ENCODE data around the gene BRIP1.
"Not testable (repeated sequence)": the region's sequence is repeated elsewhere in the genome, so short reads cannot be mapped to it uniquely, and the experiment has no call there.

BRIP1 gene

DNA sequence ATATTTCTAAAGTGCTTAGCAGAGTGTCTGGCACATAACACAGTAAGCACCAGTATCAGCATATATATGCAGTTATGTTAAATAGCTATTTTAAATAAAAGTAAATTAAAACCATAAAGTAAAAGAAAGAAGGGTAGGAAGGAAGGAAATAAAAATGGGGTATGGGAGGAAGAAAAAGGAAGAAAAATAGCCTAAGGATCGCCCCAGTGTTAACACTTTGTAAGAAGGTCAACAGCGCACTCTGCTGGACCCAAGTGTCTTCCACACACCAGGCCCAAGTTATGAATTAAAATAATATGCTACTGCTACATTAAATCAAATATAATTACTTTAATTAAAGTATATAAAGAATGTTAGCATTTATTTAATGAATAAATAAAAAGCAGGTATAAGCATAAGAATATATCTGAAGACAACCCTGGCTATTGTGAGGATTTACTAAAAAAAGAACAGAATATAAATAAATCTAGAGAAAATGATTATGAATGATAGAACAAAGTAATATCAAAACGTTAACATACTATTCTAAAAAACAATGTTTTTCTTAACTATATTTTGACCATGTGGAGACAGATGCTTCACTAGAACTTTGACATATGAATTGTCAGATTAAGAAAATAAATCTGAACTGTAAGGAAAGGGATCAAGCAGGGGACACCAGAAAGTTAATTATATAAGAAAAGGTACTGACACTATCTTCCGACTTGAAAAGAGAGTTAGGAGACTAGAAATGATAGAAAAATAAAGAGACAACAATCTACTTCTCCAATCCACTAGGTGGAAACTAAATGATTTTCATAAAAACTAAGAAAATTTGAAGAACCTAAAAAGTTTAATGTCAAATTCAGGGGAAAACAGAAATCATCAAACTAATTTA, 25.9 kb downstream of the BRIP1 start:
- DNase-seq (ENCODE audit: insufficient read length): no peak
- no peak for TF ChIP-seq POLR2A (IDR thresholded peaks at IDR 0.05; ENCODE audit: low read depth, low read length)
- no peak for TF ChIP-seq POLR2AphosphoS5 (IDR thresholded peaks at IDR 0.05; ENCODE audit: low read depth, low read length)
- no peak for TF ChIP-seq TAF1 (IDR thresholded peaks at IDR 0.05; ENCODE audit: borderline replicate concordance, low read depth, low read length)
- peak; percentile 50 for FAIRE-seq

DNA sequence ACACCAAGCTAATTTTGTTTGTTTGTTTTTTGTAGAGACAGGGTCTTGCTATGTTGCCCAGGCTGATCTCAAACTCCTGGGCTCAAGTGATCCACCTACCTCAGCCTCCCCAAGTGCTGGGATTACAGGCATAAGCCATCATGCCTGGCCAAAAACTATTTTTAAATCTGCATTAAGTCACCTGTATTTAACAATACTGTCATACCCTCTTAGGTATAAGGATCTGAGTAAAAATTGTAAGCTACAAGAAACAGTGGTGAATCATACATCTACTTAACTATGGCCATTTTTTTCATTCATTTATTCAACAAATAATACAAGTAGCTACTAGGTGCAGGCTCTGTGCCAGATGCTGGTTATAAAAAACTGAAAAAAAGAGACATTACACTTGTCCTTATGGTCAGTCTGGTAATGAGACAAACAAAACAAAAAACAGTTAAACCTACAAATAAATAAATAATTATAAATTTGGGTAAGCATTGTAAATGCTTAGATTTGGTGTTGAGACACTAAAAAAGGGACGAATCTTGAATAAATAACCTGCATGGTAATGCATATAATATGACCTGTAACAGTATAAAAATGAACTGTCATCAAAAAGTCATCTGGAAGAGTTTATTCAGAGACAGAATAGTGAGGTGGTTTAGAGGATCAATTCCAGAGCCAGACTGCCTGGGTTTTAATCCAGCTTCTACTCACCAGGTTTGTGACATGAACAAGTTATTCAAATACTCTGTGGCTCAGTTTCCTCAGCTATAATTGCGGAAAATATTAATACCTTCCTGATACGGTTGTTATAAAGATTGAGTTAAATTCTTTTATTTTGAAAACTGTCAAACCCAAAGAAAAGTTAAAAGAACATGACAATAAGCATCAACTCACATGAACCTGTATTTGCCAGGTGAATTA, 26.8 kb downstream of the BRIP1 start:
- TF ChIP-seq POLR2A (IDR thresholded peaks at IDR 0.05; ENCODE audit: low read depth, low read length) (no peak), POLR2AphosphoS5 (IDR thresholded peaks at IDR 0.05; ENCODE audit: low read depth, low read length) (no peak), TAF1 (IDR thresholded peaks at IDR 0.05; ENCODE audit: borderline replicate concordance, low read depth, low read length) (no peak)
- FAIRE-seq: no peak
- DNase-seq (ENCODE audit: insufficient read length): no peak

DNA sequence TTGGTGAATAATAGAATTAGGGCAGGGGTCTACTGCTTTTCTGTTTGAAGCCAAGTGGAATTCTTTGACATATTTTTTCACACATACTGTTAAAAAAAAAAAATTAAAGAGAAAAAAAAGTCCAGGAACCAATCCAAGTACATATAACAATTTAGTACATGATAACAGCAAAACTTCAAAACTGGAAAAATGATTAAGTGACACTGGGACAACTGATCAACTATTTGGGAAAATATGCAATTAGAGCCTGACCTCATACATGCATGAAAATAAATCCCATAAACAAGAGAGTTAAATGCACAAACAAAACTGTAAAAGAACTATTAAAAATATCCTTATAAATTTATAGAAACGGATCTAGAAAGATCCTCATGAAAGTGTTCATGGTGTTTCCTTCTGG, 27.7 kb downstream of the BRIP1 start:
- no peak for TF ChIP-seq TAF1 (IDR thresholded peaks at IDR 0.05; ENCODE audit: borderline replicate concordance, low read depth, low read length)
- FAIRE-seq (no peak), DNase-seq (ENCODE audit: insufficient read length) (no peak)

DNA sequence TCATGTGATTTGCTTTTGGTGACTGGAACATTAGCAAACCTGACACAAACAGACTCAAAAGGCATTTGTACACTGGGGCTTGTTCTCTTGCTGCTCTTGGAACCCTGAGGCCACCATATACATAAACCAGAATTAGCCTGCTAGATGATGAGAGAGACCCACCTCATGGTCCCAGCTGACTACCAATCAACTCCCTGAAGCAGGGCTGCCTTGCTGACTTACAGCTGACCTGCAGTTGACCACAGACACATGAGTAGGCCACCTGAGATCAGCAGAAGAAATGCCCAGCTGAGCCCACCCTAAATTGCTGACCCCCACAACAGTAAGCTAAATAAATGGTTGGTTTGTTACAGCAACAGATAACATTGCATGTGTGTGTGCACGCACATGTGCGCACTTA, 28.7 kb downstream of the BRIP1 start:
- FAIRE-seq: no peak
- TF ChIP-seq POLR2A (IDR thresholded peaks at IDR 0.05; ENCODE audit: low read depth, low read length) (no peak), POLR2AphosphoS5 (IDR thresholded peaks at IDR 0.05; ENCODE audit: low read depth, low read length) (no peak), TAF1 (IDR thresholded peaks at IDR 0.05; ENCODE audit: borderline replicate concordance, low read depth, low read length) (no peak)
- no peak for DNase-seq (ENCODE audit: insufficient read length)

DNA sequence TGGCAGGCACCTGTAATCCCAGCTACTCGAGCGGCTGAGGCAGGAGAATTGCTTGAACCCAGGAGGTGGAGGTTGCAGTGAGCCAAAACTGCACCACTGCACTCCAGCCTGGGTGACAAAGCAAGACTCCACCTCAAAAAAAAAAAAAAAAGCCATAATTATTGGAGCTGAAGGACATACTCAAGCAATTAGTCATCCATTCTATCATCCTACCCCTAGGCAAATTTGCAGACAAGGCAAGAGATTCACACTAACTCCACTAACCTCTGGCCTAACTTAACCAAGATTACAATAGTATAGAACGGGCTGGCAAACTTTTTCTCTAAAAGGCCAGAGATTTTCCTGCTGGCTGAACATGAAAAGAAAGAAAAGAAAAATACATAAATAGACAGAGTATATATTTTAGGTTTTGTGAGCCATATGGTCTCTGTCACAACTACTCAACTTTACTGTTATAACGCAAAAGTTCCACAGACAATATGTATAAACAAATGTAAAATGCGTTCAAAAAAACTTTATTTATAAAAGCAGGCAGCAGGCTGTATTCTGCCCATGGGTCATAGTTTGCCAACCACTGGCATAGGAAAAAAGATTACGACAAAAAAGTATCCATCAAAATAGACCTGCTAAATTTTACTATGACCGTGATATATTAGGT, 29.7 kb downstream of the BRIP1 start:
- TF ChIP-seq TAF1 (IDR thresholded peaks at IDR 0.05; ENCODE audit: borderline replicate concordance, low read depth, low read length) (no peak), POLR2A (IDR thresholded peaks at IDR 0.05; ENCODE audit: low read depth, low read length) (no peak), POLR2AphosphoS5 (IDR thresholded peaks at IDR 0.05; ENCODE audit: low read depth, low read length) (no peak)
- no peak for FAIRE-seq
- DNase-seq (ENCODE audit: insufficient read length): no peak

DNA sequence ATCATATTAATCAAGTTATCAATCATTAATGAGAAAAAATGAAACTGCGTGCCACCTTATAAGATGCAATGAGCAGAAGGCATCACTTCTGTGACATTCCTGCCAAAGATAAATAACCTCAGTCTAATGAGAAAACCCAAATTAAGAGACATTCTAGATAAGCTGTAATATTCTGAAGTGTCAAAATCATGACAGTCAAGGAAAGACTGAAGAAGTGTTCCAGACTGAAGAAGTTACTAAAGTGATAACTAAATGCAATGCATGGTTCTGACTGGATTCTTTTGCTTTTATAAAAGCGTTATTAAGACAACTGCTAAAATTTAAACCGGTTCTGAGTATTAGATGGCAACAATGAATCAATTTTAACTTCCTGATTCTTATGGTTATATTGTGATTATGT, 30.9 kb downstream of the BRIP1 start:
- TF ChIP-seq TAF1 (IDR thresholded peaks at IDR 0.05; ENCODE audit: borderline replicate concordance, low read depth, low read length): no peak
- TF ChIP-seq POLR2AphosphoS5 (IDR thresholded peaks at IDR 0.05; ENCODE audit: low read depth, low read length): no peak
- no peak for TF ChIP-seq POLR2A (IDR thresholded peaks at IDR 0.05; ENCODE audit: low read depth, low read length)
- DNase-seq (ENCODE audit: insufficient read length) (no peak), FAIRE-seq (no peak)

DNA sequence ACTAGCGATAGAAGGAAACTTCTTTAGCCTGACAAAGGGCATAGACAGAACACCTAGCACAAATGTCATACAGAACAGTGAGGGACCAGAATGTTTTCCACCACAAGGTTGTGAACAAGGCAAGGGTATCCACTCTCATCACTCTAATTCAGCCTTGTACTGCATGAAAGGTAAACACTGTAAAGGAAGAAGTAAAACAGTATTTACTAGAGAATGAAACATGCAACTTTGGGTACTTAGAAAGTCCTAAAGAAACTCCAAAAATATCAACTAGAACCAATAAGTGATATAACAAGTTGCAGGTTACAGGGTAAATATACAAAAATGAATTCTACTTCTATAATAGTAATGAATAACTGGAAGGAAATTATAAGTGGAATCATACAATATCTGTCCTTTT, 32.2 kb downstream of the BRIP1 start:
- TF ChIP-seq TAF1 (IDR thresholded peaks at IDR 0.05; ENCODE audit: borderline replicate concordance, low read depth, low read length) (no peak), POLR2A (IDR thresholded peaks at IDR 0.05; ENCODE audit: low read depth, low read length) (no peak), POLR2AphosphoS5 (IDR thresholded peaks at IDR 0.05; ENCODE audit: low read depth, low read length) (no peak)
- no peak for FAIRE-seq
- DNase-seq (ENCODE audit: insufficient read length): no peak

DNA sequence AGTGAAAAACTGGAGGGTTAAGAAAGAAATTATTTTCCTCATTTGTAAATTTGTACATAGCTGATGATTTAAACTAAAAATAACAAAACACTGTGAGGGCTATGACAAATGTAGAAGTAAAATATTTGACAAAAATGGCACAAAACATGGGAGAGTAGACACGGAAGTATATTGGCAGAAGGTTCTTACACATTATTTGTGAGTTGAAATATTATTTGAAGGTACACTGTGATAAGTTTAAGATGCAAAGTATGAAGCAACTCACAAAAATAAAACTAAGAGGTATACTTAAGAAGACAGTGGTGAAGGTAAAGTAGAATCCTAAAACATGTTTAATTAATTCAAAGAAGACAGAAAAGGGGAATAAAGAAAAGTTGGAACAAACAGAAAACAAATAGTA, 34.6 kb downstream of the BRIP1 start:
- no peak for TF ChIP-seq POLR2A (IDR thresholded peaks at IDR 0.05; ENCODE audit: low read depth, low read length)
- TF ChIP-seq TAF1 (IDR thresholded peaks at IDR 0.05; ENCODE audit: borderline replicate concordance, low read depth, low read length): no peak
- no peak for TF ChIP-seq POLR2AphosphoS5 (IDR thresholded peaks at IDR 0.05; ENCODE audit: low read depth, low read length)
- no peak for DNase-seq (ENCODE audit: insufficient read length)
- FAIRE-seq: no peak

DNA sequence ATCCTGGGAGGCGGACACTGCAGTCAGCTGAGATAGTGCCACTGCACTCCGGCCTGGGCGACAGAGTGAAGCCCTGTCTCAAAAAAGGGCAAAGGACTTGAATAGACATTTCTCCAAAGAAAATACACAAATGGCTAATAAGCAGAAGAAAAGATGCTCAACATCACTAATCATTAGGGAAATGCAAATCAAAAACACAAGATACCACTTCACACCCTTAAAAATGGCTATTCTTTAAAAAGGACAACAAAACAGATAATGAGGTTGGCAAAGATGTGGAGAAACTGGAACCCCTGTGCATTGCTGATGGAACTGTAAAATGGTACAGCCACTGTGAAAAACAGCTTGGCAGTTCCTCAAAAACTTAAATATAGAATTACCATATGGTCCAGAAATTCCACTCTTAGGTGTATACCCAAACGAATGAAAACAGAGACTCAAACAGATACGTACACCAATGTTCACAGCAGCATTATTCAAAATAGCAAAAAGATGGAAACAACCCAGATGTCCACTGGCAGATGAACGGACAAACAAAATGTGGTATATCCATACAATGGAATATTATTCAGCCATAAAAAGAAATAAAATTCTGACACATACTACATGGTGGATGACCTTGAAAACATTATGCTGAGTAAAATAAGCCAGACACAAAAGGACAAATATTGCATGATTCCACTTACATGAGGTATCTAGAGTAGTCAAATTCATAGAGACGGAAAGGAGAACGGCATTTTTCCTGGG, 35.5 kb downstream of the BRIP1 start:
- DNase-seq (ENCODE audit: insufficient read length): no peak
- TF ChIP-seq POLR2A (IDR thresholded peaks at IDR 0.05; ENCODE audit: low read depth, low read length) (no peak), TAF1 (IDR thresholded peaks at IDR 0.05; ENCODE audit: borderline replicate concordance, low read depth, low read length) (no peak), POLR2AphosphoS5 (IDR thresholded peaks at IDR 0.05; ENCODE audit: low read depth, low read length) (no peak)

DNA sequence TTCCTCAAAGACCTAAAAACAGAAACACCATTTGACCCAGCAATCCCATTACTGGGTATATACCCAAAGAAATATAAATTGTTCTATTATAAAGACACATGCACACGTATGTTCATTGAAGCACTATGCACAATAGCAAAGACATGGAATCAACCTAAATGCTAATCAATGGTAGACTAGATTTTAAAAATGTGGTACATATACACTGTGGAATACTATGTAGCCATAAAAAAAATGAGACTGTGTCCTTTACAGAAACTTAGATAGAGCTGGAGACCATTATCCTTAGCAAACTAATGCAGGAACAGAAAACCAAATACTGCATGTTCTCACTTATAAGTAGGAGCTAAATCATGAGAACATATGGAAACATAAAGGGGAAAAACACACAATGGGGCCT, 36.5 kb downstream of the BRIP1 start:
- not testable (repeated sequence) for FAIRE-seq

More for the DNA sequence above, 35.5 kb downstream of the BRIP1 start:
- no peak for FAIRE-seq

DNA sequence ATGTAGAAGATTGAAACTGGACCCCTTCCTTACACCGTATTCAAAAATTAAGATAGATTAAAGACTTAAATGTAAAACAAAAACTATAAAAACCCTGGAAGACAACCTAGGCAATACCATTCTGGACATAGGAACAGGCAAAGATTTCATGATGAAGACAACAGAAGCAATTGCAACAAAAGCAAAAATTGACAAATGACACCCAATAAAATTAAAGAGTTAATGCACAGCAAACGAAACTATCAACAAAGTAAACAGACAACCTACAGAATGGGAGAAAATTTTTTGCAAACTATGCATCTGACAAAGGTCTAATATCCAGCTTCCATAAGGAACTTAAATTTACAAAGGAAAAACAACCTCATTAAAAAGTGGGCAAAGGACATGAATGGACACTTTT, 37.1 kb downstream of the BRIP1 start:
- not testable (repeated sequence) for DNase-seq (ENCODE audit: insufficient read length); FAIRE-seq

More for the DNA sequence above, 36.5 kb downstream of the BRIP1 start:
- DNase-seq (ENCODE audit: insufficient read length): not testable (repeated sequence)
